Measurements from ENCODE around the gene PRIM2.

DNA sequence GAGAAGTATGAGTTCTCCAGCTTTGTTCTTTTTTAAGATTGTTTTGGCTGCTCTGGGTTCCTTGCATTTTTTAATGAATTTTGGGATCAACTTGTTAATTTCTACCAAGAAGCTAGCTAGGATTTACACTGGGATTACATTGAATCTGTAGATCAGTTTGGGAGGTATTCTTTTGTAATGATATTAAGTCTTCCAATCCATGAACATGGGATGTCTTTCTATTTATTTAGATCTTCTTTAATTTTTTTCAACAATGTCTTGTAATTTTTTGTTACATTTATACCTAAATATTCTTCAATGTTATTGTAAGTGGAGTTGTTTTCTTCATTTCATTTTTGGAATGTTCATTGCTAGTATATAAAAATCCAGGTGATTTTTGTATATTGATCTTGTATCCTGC, 12.5 kb downstream of the PRIM2 start:
- TF ChIP-seq POLR2A (IDR thresholded peaks at IDR 0.05), result no peak
- TF ChIP-seq, protein P1, sequence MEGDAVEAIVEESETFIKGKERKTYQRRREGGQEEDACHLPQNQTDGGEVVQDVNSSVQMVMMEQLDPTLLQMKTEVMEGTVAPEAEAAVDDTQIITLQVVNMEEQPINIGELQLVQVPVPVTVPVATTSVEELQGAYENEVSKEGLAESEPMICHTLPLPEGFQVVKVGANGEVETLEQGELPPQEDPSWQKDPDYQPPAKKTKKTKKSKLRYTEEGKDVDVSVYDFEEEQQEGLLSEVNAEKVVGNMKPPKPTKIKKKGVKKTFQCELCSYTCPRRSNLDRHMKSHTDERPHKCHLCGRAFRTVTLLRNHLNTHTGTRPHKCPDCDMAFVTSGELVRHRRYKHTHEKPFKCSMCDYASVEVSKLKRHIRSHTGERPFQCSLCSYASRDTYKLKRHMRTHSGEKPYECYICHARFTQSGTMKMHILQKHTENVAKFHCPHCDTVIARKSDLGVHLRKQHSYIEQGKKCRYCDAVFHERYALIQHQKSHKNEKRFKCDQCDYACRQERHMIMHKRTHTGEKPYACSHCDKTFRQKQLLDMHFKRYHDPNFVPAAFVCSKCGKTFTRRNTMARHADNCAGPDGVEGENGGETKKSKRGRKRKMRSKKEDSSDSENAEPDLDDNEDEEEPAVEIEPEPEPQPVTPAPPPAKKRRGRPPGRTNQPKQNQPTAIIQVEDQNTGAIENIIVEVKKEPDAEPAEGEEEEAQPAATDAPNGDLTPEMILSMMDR (IDR thresholded peaks at IDR 0.05), result no peak

Measured in prostate gland (tissue), 2 donors.